Astrocyte (in vitro differentiated cells and primary cell): ENCODE measurements around the gene CLASP1. TPM values are rescaled to one million over a fixed set of nuclear protein-coding genes. Genes with fewer than 3 reads are reported as not detected.

Source experiments
- DNase-seq: peaks from one replicate; pipeline ENCODE4 v3.0.0-alpha.2; 2010; ENCODE audit warnings: low read depth
- FAIRE-seq: peaks from 2 replicates; lab custom pipeline; 2011; peaks lifted over from hg19 to GRCh38; lab: Jason Lieb, UNC
- H2AFZ ChIP-seq: 2 replicates; pipeline ENCODE4 v1.6.0; 2012; ENCODE audit warnings: low read depth, low read length, inconsistent platforms
- H3K27ac ChIP-seq: 2 replicates; pipeline ENCODE4 v1.5.1; 2011; ENCODE audit warnings: low read depth, low read length, inconsistent platforms
- H3K27me3 ChIP-seq: 2 replicates; pipeline ENCODE4 v1.6.0; 2011; ENCODE audit warnings: low read length, inconsistent platforms; ENCODE audit not compliant: insufficient read depth
- H3K36me3 ChIP-seq: 2 replicates; pipeline ENCODE4 v1.5.1; 2011; ENCODE audit warnings: low read length, inconsistent platforms; ENCODE audit not compliant: insufficient read depth
- H3K4me1 ChIP-seq: 2 replicates; pipeline ENCODE4 v1.5.1; 2011; ENCODE audit warnings: low read length, inconsistent platforms; ENCODE audit not compliant: insufficient read depth
- H3K4me2 ChIP-seq: 2 replicates; pipeline ENCODE4 v1.6.0; 2012; ENCODE audit warnings: low read length, inconsistent platforms
- H3K4me3 ChIP-seq: 2 replicates; pipeline ENCODE4 v1.5.1; 2011; ENCODE audit warnings: low read depth, mild to moderate bottlenecking, low read length, inconsistent platforms; ENCODE audit not compliant: insufficient read depth
- H3K79me2 ChIP-seq: 2 replicates; pipeline ENCODE4 v1.6.0; 2012; ENCODE audit warnings: mild to moderate bottlenecking, low read length, inconsistent platforms; ENCODE audit not compliant: insufficient read depth
- H3K9ac ChIP-seq: 2 replicates; pipeline ENCODE4 v1.6.0; 2012; ENCODE audit warnings: mild to moderate bottlenecking, low read length, inconsistent platforms
- H3K9me3 ChIP-seq: 2 replicates; pipeline ENCODE4 v1.5.1; 2012; ENCODE audit warnings: low read depth, mild to moderate bottlenecking, low read length, inconsistent platforms; ENCODE audit not compliant: insufficient read depth
- H4K20me1 ChIP-seq: 2 replicates; pipeline ENCODE4 v1.6.0; 2012; ENCODE audit warnings: low read length, inconsistent platforms; ENCODE audit not compliant: insufficient read depth
- H3K27ac Mint-ChIP-seq: one replicate; pipeline ENCODE4 v1.8.0; 2021; ENCODE audit warnings: mild to moderate bottlenecking, mixed read lengths; ENCODE audit not compliant: unreplicated experiment
- H3K27me3 Mint-ChIP-seq: one replicate; pipeline ENCODE4 v1.8.0; 2021; ENCODE audit warnings: low read depth, mixed read lengths; ENCODE audit not compliant: unreplicated experiment
- H3K36me3 Mint-ChIP-seq: one replicate; pipeline ENCODE4 v1.8.0; 2021; ENCODE audit warnings: low read depth, mixed read lengths; ENCODE audit not compliant: unreplicated experiment
- H3K4me1 Mint-ChIP-seq: one replicate; pipeline ENCODE4 v1.8.0; 2021; ENCODE audit warnings: low read depth, mixed read lengths; ENCODE audit not compliant: unreplicated experiment
- H3K4me3 Mint-ChIP-seq: one replicate; pipeline ENCODE4 v1.8.0; 2021; ENCODE audit warnings: mild to moderate bottlenecking, moderate library complexity, mixed read lengths; ENCODE audit not compliant: unreplicated experiment
- H3K9me3 Mint-ChIP-seq: one replicate; pipeline ENCODE4 v1.8.0; 2021; ENCODE audit warnings: mild to moderate bottlenecking, mixed read lengths; ENCODE audit not compliant: unreplicated experiment
- CTCF ChIP-seq: IDR thresholded peaks from 2 replicates; pipeline ENCODE4 v1.5.1; 2011; ENCODE audit warnings: low read depth, mild to moderate bottlenecking, inconsistent platforms, low read length, moderate library complexity; ENCODE audit not compliant: insufficient read depth
- EZH2 ChIP-seq: IDR thresholded peaks from 2 replicates; pipeline ENCODE4 v1.6.1; 2012; ENCODE audit warnings: mild to moderate bottlenecking, low read length, inconsistent platforms; ENCODE audit not compliant: insufficient read depth
- total RNA-seq: library from RNA; stranded (reverse); gene quantifications from 2 replicates; pipeline ENCODE4 v1.2.1, GENCODE V29; 2021

Gene CLASP1
- total RNA-seq, 1 donor from 2014 or later, result 56.7 TPM

GRCh38 chr2:121472470-121472993 is 176.7 kb downstream of the CLASP1 start:
- Mint-ChIP-seq H3K4me1 (peaks cover 41% of the 10 kb centered on the region), H3K27me3 (no peaks in the 10 kb centered on the region), H3K4me3 (no peak overlapping the region), H3K36me3 (peaks cover 14% of the 10 kb centered on the region), H3K27ac (peak overlapping the region; percentile 92), H3K9me3 (no peaks in the 10 kb centered on the region)
- DNase-seq, result no peak
- H3K4me3 ChIP-seq, result no peak overlapping the region
- FAIRE-seq, result no peak
- H3K27me3 ChIP-seq, result no peaks in the 10 kb centered on the region
- H3K9ac ChIP-seq, result peak overlapping the region; percentile 64
- no peak overlapping the region for H2AFZ ChIP-seq
- no peaks in the 10 kb centered on the region for H3K9me3 ChIP-seq
- H3K4me2 ChIP-seq, result peak overlapping the region; percentile 60
- H4K20me1 ChIP-seq, result peaks cover 15% of the 10 kb centered on the region
- peak overlapping the region; percentile 67 for H3K27ac ChIP-seq
- peaks cover 40% of the 10 kb centered on the region for H3K79me2 ChIP-seq
- TF ChIP-seq CTCF, result no peak
- no peak for TF ChIP-seq EZH2
- peaks cover 15% of the 10 kb centered on the region for H3K36me3 ChIP-seq
- H3K4me1 ChIP-seq, result peaks cover 26% of the 10 kb centered on the region

GRCh38 chr2:121471532-121472469 is 177.5 kb downstream of the CLASP1 start:
- FAIRE-seq (peak; percentile 41), DNase-seq (peak; percentile 88)
- peak overlapping the region; percentile 64 for H3K9ac ChIP-seq
- H3K4me2 ChIP-seq, result peak overlapping the region; percentile 60
- H3K9me3 ChIP-seq, result no peaks in the 10 kb centered on the region
- H3K4me1 ChIP-seq, result peaks cover 24% of the 10 kb centered on the region
- no peak for TF ChIP-seq EZH2
- no peak for TF ChIP-seq CTCF
- no peak overlapping the region for H3K4me3 Mint-ChIP-seq
- H3K79me2 ChIP-seq, result peaks cover 35% of the 10 kb centered on the region
- peaks cover 13% of the 10 kb centered on the region for H4K20me1 ChIP-seq
- no peaks in the 10 kb centered on the region for H3K9me3 Mint-ChIP-seq
- H3K36me3 ChIP-seq, result peaks cover 15% of the 10 kb centered on the region
- H3K27ac Mint-ChIP-seq, result peak overlapping the region; percentile 92
- H3K27ac ChIP-seq, result peak overlapping the region; percentile 67
- no peaks in the 10 kb centered on the region for H3K27me3 Mint-ChIP-seq
- no peak overlapping the region for H3K4me3 ChIP-seq
- H3K36me3 Mint-ChIP-seq, result peaks cover 16% of the 10 kb centered on the region
- H2AFZ ChIP-seq, result no peak overlapping the region
- no peaks in the 10 kb centered on the region for H3K27me3 ChIP-seq
- H3K4me1 Mint-ChIP-seq, result peaks cover 38% of the 10 kb centered on the region
